Superior temporal gyrus (tissue), 1 donor: ENCODE results near the gene PFDN4.
"Not testable (repeated sequence)": the region's sequence is repeated elsewhere in the genome, so short reads cannot be mapped to it uniquely, and the experiment has no call there.

ENCODE experiments used
- DNase-seq: peaks from one replicate; pipeline ENCODE4 v3.0.0-alpha.2; 2016; ENCODE audit errors: extremely low spot score

Gene PFDN4

GRCh38 chr20:54223751-54224150 is 15.9 kb downstream of the PFDN4 start:
- no peak for DNase-seq

GRCh38 chr20:54224642-54225041 is 16.8 kb downstream of the PFDN4 start:
- not testable (repeated sequence) for DNase-seq

DNA sequence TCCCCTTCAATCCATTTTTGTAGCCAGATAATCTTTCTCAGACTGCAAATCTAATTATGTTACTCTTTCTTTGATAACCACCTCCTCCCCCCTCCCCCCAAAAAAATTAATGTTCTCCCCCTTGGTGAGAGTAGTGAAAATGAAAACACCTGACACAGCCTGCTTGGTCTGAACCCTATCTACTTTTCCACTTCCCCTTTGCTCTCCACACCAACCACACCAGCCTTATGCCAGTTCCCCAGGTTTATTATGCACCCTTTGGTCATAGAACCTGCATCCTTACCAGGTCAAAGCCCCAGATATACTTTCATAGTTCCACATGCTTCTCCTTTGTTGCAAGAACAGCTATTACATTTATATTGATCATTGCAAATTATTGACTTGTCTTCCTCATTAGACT is 19.4 kb downstream of the PFDN4 start:
- DNase-seq: no peak

- DNase-seq: no peak
These were observed 19.9 kb downstream of the PFDN4 start for GRCh38 chr20:54227751-54228150.

GRCh38 chr20:54228841-54229240 is 21.0 kb downstream of the PFDN4 start:
- DNase-seq: no peak

- no peak for DNase-seq
These were observed 21.8 kb downstream of the PFDN4 start for GRCh38 chr20:54229566-54230160.

- no peak for DNase-seq
These were observed 23.1 kb downstream of the PFDN4 start for GRCh38 chr20:54231036-54231435.

- DNase-seq: no peak
These were observed 27.1 kb downstream of the PFDN4 start for GRCh38 chr20:54234991-54235390.

GRCh38 chr20:54237116-54237943 is 29.4 kb downstream of the PFDN4 start:
- DNase-seq: no peak

- no peak for DNase-seq
These were observed 36.2 kb downstream of the PFDN4 start for GRCh38 chr20:54244113-54244512.

GRCh38 chr20:54248705-54249104 is 40.8 kb downstream of the PFDN4 start:
- not testable (repeated sequence) for DNase-seq

DNA sequence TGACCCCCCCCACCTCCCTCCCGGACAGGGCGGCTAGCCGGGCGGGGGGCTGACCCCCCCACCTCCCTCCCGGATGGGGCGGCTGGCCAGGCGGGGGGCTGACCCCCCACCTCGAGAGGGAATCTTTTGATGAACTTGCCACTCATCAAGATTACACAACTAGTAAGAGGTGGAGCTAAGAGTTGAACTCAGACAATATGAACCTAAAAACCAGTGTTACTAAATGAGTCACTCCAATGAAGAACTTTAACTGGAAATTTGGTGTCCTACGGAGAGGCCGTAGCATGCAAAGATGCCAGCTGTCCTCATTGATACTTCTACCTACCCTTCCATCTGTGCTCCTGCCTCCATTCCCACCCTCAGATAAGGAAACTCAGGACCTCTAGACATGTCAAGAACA is 42.8 kb downstream of the PFDN4 start:
- DNase-seq: no peak

GRCh38 chr20:54251096-54251495 is 43.2 kb downstream of the PFDN4 start:
- DNase-seq: no peak

DNA sequence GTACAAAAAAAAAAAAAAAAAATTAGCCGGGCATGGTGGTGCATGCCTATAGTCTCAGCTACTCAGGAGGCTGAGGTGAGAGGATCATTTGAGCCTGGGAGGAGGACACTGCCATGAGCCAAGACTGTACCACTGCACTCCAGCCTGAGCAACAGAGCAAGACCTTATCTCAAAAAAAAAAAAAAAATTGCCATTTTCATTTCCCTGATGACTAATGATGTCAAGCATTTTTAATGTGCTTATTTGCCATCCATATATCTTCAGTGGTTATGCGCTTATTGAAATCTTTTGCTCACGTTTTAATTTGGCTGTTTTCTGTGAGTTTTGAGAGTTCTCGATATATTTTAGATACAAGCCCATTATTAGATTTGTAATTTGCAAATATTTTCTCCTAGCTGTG is 46.7 kb downstream of the PFDN4 start:
- no peak for DNase-seq

GRCh38 chr20:54255157-54255556 is 47.3 kb downstream of the PFDN4 start:
- no peak for DNase-seq

GRCh38 chr20:54256202-54256601 is 48.3 kb downstream of the PFDN4 start:
- no peak for DNase-seq

DNA sequence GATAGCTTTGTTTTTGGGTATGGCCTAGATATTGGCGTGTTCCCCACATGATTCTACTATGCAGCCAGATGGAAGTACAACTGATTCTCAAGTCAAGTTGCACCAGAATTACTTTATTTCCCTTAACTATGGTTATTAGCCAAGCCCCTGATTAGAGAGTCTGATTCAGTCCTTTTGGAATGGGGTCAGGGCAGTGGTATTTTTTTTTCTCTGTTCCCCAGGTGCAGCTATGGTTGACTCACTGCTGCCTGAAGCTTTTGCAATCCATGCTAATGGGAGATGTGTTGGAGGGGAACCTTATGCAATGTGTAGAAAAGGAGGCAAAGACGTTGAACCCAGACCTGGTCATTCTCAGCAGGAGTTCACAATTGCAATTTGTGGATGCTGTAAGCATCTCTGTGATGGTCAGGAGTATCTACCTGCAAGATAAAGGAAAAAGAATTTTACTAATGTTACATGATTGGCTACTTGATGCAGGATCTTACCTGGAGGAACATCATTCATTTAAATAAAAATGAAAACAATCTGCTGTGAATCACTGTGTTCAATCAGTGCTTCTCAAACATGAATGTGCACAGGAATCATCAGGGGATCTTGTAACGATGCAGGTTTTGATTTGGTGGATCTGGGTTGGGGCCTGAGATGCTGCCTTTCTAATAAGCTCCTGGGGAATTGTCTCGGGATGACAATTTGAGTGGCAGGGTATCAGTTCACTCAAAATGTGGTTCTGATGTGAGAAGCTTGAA is 49.4 kb downstream of the PFDN4 start:
- no peak for DNase-seq

DNA sequence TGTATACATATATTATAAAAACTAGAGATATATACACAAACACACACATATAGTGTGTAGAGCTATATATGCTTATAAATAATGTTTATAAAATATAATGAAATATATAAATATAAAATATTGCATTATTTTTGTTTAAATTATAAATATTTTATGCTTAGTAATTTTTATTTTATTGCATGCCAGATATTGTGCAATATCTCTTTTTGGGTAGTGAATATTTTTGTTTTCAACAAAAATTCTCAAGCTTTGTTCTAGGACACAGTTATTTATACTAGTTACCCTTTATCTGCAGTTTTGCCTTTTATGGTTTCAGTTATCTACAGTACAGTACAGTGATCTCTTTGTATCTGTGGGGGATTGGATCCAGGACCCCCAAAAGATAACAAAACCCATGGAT is 52.2 kb downstream of the PFDN4 start:
- no peak for DNase-seq

DNA sequence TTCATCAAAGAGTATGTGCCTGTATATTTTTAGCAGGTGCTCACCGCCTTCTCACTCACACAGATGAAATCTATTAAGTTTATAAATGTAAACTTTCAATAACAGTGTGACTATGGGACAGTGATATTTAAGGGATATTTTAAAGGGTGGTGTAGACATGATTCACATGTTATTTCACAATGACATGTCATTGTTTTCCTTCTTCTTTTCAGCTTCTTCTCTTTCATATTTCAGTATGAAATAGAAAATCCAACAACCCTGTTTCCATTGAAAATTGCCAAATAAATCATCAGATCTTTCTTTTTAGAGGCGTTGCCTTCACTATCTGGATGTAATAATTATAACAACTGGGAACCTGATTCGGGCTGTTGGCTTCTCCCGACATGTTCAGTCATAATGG is 54.8 kb downstream of the PFDN4 start:
- DNase-seq: no peak

GRCh38 chr20:54263116-54263690 is 55.3 kb downstream of the PFDN4 start:
- DNase-seq: no peak

DNA sequence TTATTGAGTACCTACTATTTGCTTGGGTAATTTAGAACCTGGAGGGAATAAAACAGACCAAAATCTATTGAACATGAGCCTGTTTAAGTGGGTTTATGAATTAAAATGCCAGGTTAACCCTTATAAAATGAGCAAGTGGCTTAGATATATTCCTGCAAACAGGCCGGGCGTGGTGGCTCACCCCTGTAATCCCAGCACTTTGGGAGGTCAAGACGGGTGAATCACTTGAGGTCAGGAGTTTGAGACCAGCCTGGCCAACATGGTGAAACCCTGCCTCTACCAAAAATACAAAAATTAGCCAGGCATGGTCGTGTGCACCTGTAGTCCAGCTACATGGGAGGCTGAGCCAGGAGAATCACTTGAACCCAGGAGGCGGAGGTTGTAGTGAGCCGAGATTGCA is 57.9 kb downstream of the PFDN4 start:
- not testable (repeated sequence) for DNase-seq

GRCh38 chr20:54266844-54267243 is 59.0 kb downstream of the PFDN4 start:
- no peak for DNase-seq
